H1 (cell line): Measurements from ENCODE around the gene CHRM3. TPM values are rescaled to one million over a fixed set of nuclear protein-coding genes. Genes with fewer than 3 reads are reported as not detected.

ENCODE experiments used
- CTCF ChIA-PET: fragments of 300-600 bp; sonication (Branson Sonifier 250); formaldehyde crosslinking; loops from one replicate; lab custom pipeline; 2021; ENCODE audit not compliant: partially characterized antibody; lab: Charles Lee
- POLR2A ChIA-PET: fragments of 300-600 bp; sonication (Branson Sonifier 250); formaldehyde crosslinking; loops from one replicate; lab custom pipeline; 2021; ENCODE audit warnings: inconsistent platforms; ENCODE audit not compliant: partially characterized antibody; lab: Charles Lee
- DNase-seq, 2 experiments: peaks; one replicate each; pipeline versions ENCODE4 v3.0.0 to v3.0.0-alpha.2; 2010 to 2022; ENCODE audit warnings: low spot score in 2 of 2, low read depth in 1 of 2, mixed read lengths in 1 of 2
- FAIRE-seq: peaks from 2 replicates; lab custom pipeline; 2011; peaks lifted over from hg19 to GRCh38; lab: Jason Lieb, UNC
- H2AFZ ChIP-seq: 2 replicates; pipeline ENCODE4 v1.8.1; 2012; ENCODE audit warnings: low read length, inconsistent platforms
- H2AK5ac ChIP-seq: 2 replicates; pipeline ENCODE4 v1.6.1; 2013; ENCODE audit warnings: low read depth, low read length
- H2BK120ac ChIP-seq: replicated peaks from 2 replicates; pipeline ENCODE3; 2013; ENCODE audit warnings: low read depth, low read length, inconsistent platforms
- H2BK12ac ChIP-seq: 2 replicates; pipeline ENCODE4 v1.6.1; 2013; ENCODE audit warnings: low read depth, low read length
- H2BK15ac ChIP-seq: 2 replicates; pipeline ENCODE4 v1.6.1; 2013; ENCODE audit warnings: low read length
- H2BK20ac ChIP-seq: 2 replicates; pipeline ENCODE4 v1.6.1; 2013; ENCODE audit warnings: low read length
- H2BK5ac ChIP-seq: 2 replicates; pipeline ENCODE4 v1.6.1; 2013; ENCODE audit warnings: low read depth, low read length
- H3K14ac ChIP-seq: 2 replicates; pipeline ENCODE4 v1.6.1; 2013; ENCODE audit warnings: inconsistent platforms; ENCODE audit not compliant: insufficient read length
- H3K18ac ChIP-seq: 2 replicates; pipeline ENCODE4 v1.6.1; 2013; ENCODE audit warnings: low read length; ENCODE audit errors: extremely low read depth
- H3K23ac ChIP-seq: 2 replicates; pipeline ENCODE4 v1.6.1; 2013; ENCODE audit warnings: inconsistent platforms; ENCODE audit not compliant: insufficient read length
- H3K23me2 ChIP-seq: 2 replicates; pipeline ENCODE4 v1.6.1; 2013; ENCODE audit warnings: low read depth, low read length
- H3K27ac ChIP-seq: 2 replicates; pipeline ENCODE4 v1.6.1; 2011; ENCODE audit warnings: low read depth, low read length, inconsistent platforms
- H3K27me3 ChIP-seq, 4 experiments: replicated peaks in 1 of 4; 1 replicate in 1 of 4; 2 replicates in 3 of 4; pipeline versions ENCODE4 v1.6.1 to v1.8.1; 2011 to 2013; ENCODE audit warnings: low read length in 3 of 4, mild to moderate bottlenecking in 3 of 4, inconsistent platforms in 2 of 4, mixed read lengths in 2 of 4, moderate library complexity in 1 of 4; ENCODE audit not compliant: control insufficient read depth in 3 of 4, insufficient read depth in 3 of 4; ENCODE audit errors: extremely low read depth in 1 of 4
- H3K36me3 ChIP-seq, 4 experiments: 2 replicates each; pipeline versions ENCODE4 v1.6.1 to v1.8.1; 2011 to 2013; ENCODE audit warnings: mild to moderate bottlenecking in 4 of 4, low read length in 3 of 4, moderate library complexity in 2 of 4, control low read depth in 1 of 4, inconsistent platforms in 1 of 4; ENCODE audit not compliant: insufficient read depth in 4 of 4, control insufficient read depth in 2 of 4
- H3K4ac ChIP-seq: replicated peaks from 2 replicates; pipeline ENCODE3; 2013; ENCODE audit warnings: low read length, low read depth, mixed read lengths, inconsistent platforms; ENCODE audit not compliant: insufficient read length
- H3K4me1 ChIP-seq, 4 experiments: replicated peaks in 1 of 4; 1 replicate in 1 of 4; 2 replicates in 3 of 4; pipeline versions ENCODE4 v1.6.1 to v1.8.1; 2011 to 2013; ENCODE audit warnings: low read length in 3 of 4, inconsistent platforms in 2 of 4, mixed read lengths in 1 of 4; ENCODE audit not compliant: insufficient read depth in 4 of 4, control insufficient read depth in 3 of 4
- H3K4me2 ChIP-seq, 2 experiments: 2 replicates each; pipeline versions ENCODE4 v1.6.1 to v1.8.1; 2011 to 2013; ENCODE audit warnings: low read depth in 2 of 2, low read length in 2 of 2, control low read depth in 1 of 2, inconsistent platforms in 1 of 2, mild to moderate bottlenecking in 1 of 2; ENCODE audit not compliant: insufficient read depth in 1 of 2
- H3K4me3 ChIP-seq, 4 experiments: fragments of 200-600, 300-600 bp in 1 of 4; sonication (generic), shearing (Covaris generic), sonication (Bioruptor Twin) in 1 of 4; 2 replicates each; pipeline versions ENCODE4 v1.5.1 to v1.8.1; 2011 to 2016; ENCODE audit warnings: low read length in 4 of 4, low read depth in 3 of 4, control low read depth in 2 of 4, inconsistent platforms in 2 of 4, mild to moderate bottlenecking in 2 of 4, mixed read lengths in 1 of 4, moderate library complexity in 1 of 4; ENCODE audit not compliant: insufficient read depth in 2 of 4; ENCODE audit errors: extremely low read depth in 1 of 4
- H3K56ac ChIP-seq: replicated peaks from 2 replicates; pipeline ENCODE3; 2013; ENCODE audit warnings: low read depth, mild to moderate bottlenecking, mixed read lengths, low read length, inconsistent platforms; ENCODE audit not compliant: insufficient read length
- H3K79me1 ChIP-seq: 2 replicates; pipeline ENCODE4 v1.6.1; 2013; ENCODE audit warnings: low read depth, low read length, control low read depth
- H3K79me2 ChIP-seq, 2 experiments: 2 replicates each; pipeline versions ENCODE4 v1.6.1 to v1.8.1; 2012 to 2013; ENCODE audit warnings: low read length in 2 of 2, mild to moderate bottlenecking in 2 of 2, inconsistent platforms in 1 of 2; ENCODE audit not compliant: insufficient read depth in 2 of 2, control insufficient read depth in 1 of 2
- H3K9ac ChIP-seq, 4 experiments: replicated peaks in 1 of 4; 1 replicate in 1 of 4; 2 replicates in 3 of 4; pipeline versions ENCODE4 v1.6.1 to v1.8.1; 2011 to 2013; ENCODE audit warnings: low read depth in 3 of 4, low read length in 3 of 4, control low read depth in 2 of 4, mild to moderate bottlenecking in 2 of 4, moderate library complexity in 2 of 4, inconsistent platforms in 1 of 4; ENCODE audit errors: extremely low read depth in 1 of 4
- H3K9me3 ChIP-seq, 2 experiments: 2 replicates each; pipeline versions ENCODE4 v1.6.1 to v1.8.1; 2012 to 2013; ENCODE audit warnings: mild to moderate bottlenecking in 2 of 2, moderate library complexity in 2 of 2, control low read depth in 1 of 2, inconsistent platforms in 1 of 2, low read depth in 1 of 2, low read length in 1 of 2, mixed read lengths in 1 of 2; ENCODE audit not compliant: insufficient read depth in 2 of 2
- H4K20me1 ChIP-seq, 2 experiments: replicated peaks in 1 of 2; 2 replicates each; pipeline versions ENCODE3 to v1.8.1; 2011 to 2013; ENCODE audit warnings: inconsistent platforms in 2 of 2, low read length in 2 of 2, mild to moderate bottlenecking in 1 of 2; ENCODE audit not compliant: insufficient read depth in 2 of 2, control insufficient read depth in 1 of 2
- H4K5ac ChIP-seq: 2 replicates; pipeline ENCODE4 v1.6.1; 2013; ENCODE audit warnings: low read length, low read depth, mixed read lengths, inconsistent platforms; ENCODE audit not compliant: insufficient read length
- H4K8ac ChIP-seq: 2 replicates; pipeline ENCODE4 v1.8.0; 2013; ENCODE audit warnings: mild to moderate bottlenecking, moderate library complexity, low read length, inconsistent platforms; ENCODE audit not compliant: insufficient read depth; ENCODE audit errors: extremely low read depth
- H4K91ac ChIP-seq: replicated peaks from 2 replicates; pipeline ENCODE3; 2013; ENCODE audit warnings: low read length, mixed read lengths, inconsistent platforms; ENCODE audit not compliant: insufficient read length
- KDM1A ChIP-seq: fragments of 200-600, 300-600 bp; sonication (generic); IDR thresholded peaks from 2 replicates; pipeline ENCODE4 v1.7.1; 2016; ENCODE audit warnings: mild to moderate bottlenecking, low read length, borderline replicate concordance
- NRF1 ChIP-seq: IDR thresholded peaks from 2 replicates; pipeline ENCODE4 v1.6.1; 2011; ENCODE audit warnings: mild to moderate bottlenecking, low read depth, low read length, improper control_type of control experiment
- RXRA ChIP-seq: IDR thresholded peaks from 2 replicates; pipeline ENCODE4 v1.6.1; 2011; ENCODE audit warnings: low read depth, mild to moderate bottlenecking, low read length, moderate library complexity; ENCODE audit not compliant: insufficient read depth
- WGBS, 2 experiments: shearing (Covaris generic) in 1 of 2; methylation state at CpG; one replicate each; pipeline versions ENCODE4 v1.1.6 to v1.1.7; 2013 to 2015; ENCODE audit warnings: low lambda C conversion rate in 2 of 2, mixed read lengths in 2 of 2, inconsistent platforms in 1 of 2, low coverage in 1 of 2, missing lambda C conversion rate in 1 of 2; ENCODE audit not compliant: insufficient replicate concordance in 2 of 2, insufficient coverage in 1 of 2, insufficient read length in 1 of 2; ENCODE audit errors: extremely low coverage in 1 of 2, missing lambda C conversion rate in 1 of 2; 5-methylcytosine and 5-hydroxymethylcytosine counted together
- polyA plus RNA-seq, 7 experiments: library from polyadenylated mRNA; depleted of rRNA in 3 of 7; stranded (reverse) in 5 of 7; unstranded in 2 of 7; fragments of >200 nt in 5 of 7; fragments of 200-250 nt in 2 of 7; gene quantifications; 1 replicate in 5 of 7; 2 replicates in 1 of 7; 4 replicates in 1 of 7; pipeline versions ENCODE4 v1.2.1 to v1.2.3, GENCODE V29; 2011 to 2013; ENCODE audit warnings: missing spikeins in 2 of 7, mixed read lengths in 2 of 7
- total RNA-seq: library from RNA; stranded (reverse); fragmentation: NEBNext Ultra II Directional; extraction: Animal tissue kit (Norgen Biotek cat#: 25700); gene quantifications from 2 replicates; pipeline ENCODE4 v1.2.1, GENCODE V29; 2021

Gene CHRM3
- total and polyA plus RNA-seq, 2 of the 8 experiments (the other 6 are each of a cell fraction or from before 2014, with no cell fraction given): 3.3 to 5.0 TPM

DNA sequence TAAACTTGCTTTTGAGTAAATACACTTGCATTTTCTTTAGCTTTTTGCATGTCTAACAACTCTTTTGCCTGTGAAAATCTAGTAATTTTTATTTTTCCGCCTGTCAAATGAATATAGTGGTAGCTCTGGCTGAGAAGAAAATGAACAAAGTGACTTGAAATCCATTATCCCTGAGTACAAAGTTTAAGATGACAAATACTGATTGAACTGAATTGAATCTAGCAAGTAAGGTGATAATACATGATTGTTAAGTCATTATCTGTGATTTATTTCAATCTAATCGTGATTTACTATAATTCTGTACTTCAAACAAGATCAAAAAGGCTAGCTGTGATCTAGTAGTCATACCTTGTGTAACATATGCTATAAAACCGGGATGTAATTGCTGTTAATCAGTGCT, 42.8 kb downstream of the CHRM3 start:
- Histone ChIP-seq H3K9ac (peak overlapping the region in 1 of 4 experiments; percentile 8; a peak in 1 of 7 replicates), H3K4me1 (no peaks in the 10 kb centered on the region), H3K9me3 (no peaks in the 10 kb centered on the region), H4K5ac (no peak overlapping the region), H3K4ac (no peak overlapping the region), H2AK5ac (no peak overlapping the region), H3K27ac (no peak overlapping the region), H2BK12ac (no peak overlapping the region), H3K4me2 (no peak overlapping the region), H4K91ac (no peak overlapping the region), H3K23ac (no peak overlapping the region), H3K18ac (no peak overlapping the region), H2BK5ac (no peak overlapping the region), H4K20me1 (no peaks in the 10 kb centered on the region), H2BK15ac (no peak overlapping the region), H3K4me3 (no peak overlapping the region), H2AFZ (no peak overlapping the region), H3K79me2 (no peaks in the 10 kb centered on the region; a peak in 1 of 4 replicates), H3K23me2 (no peaks in the 10 kb centered on the region; the same call in 1 of the 2 replicates), H4K8ac (no peak overlapping the region), H2BK120ac (no peak overlapping the region), H3K14ac (no peak overlapping the region), H2BK20ac (no peak overlapping the region), H3K36me3 (no peaks in the 10 kb centered on the region), H3K27me3 (no peaks in the 10 kb centered on the region), H3K56ac (no peak overlapping the region), H3K79me1 (no peaks in the 10 kb centered on the region)
- FAIRE-seq (no peak), DNase-seq (no peak)
- POLR2A ChIA-PET: no interaction called here
- CTCF ChIA-PET: no interaction called here
- 99% methylated on average over 3 of the region's 3 CpGs; no CpG with 5 or more reads in 1 of the 2 experiments for WGBS, 2 experiments
- no peak for TF ChIP-seq RXRA
- TF ChIP-seq KDM1A: no peak
- no peak for TF ChIP-seq NRF1
